Smooth muscle cell of the brain vasculature (primary cell): Measurements from ENCODE around the gene BIRC7.

Source experiments
- DNase-seq: peaks from one replicate; pipeline ENCODE4 v3.0.0-alpha.2; 2012; ENCODE audit warnings: low read depth, low spot score

The BIRC7 gene

GRCh38 chr20:63281742-63282665, 46.3 kb downstream of the BIRC7 start:
- no peak for DNase-seq

- no peak for DNase-seq
Measured at GRCh38 chr20:63282946-63283345, 47.2 kb downstream of the BIRC7 start.

- DNase-seq, result no peak
Measured at GRCh38 chr20:63283397-63284082, 47.8 kb downstream of the BIRC7 start.

GRCh38 chr20:63284083-63284440, 48.4 kb downstream of the BIRC7 start:
- DNase-seq, result no peak

- no peak for DNase-seq
Measured at GRCh38 chr20:63284544-63284949, 48.8 kb downstream of the BIRC7 start.

GRCh38 chr20:63284981-63285524, 49.3 kb downstream of the BIRC7 start:
- no peak for DNase-seq

GRCh38 chr20:63285636-63286615, 50.2 kb downstream of the BIRC7 start:
- no peak for DNase-seq

- no peak for DNase-seq
Measured at GRCh38 chr20:63286781-63287696, 51.3 kb downstream of the BIRC7 start.

- no peak for DNase-seq
Measured at GRCh38 chr20:63287697-63288580, 52.2 kb downstream of the BIRC7 start.

GRCh38 chr20:63288581-63289251, 53.0 kb downstream of the BIRC7 start:
- DNase-seq, result no peak

- no peak for DNase-seq
Measured at GRCh38 chr20:63289311-63290135, 53.8 kb downstream of the BIRC7 start.
